Activated T-cell treated with anti-CD3 and anti-CD28 coated beads, Interleukin-2, amount 50 U/mL, for 72 hours (primary cell): ENCODE results near the gene PDCD11. TPM values are rescaled to one million over a fixed set of nuclear protein-coding genes. Genes with fewer than 3 reads are reported as not detected.

Experiments used
- ATAC-seq, 2 donors: fragments of 150-1000 bp; cut with Tn5 transposase; replicated peaks in 1 of 2; 2 replicates each; pipeline ENCODE4 v1.10.0; 2021; ENCODE audit warnings: moderate library complexity in 2 of 2, mild to moderate bottlenecking in 1 of 2
- DNase-seq, 2 donors: peaks; one replicate each; pipeline ENCODE4 v3.0.0; 2021 to 2022; ENCODE audit warnings: mixed read lengths in 1 of 2
- H3K27ac Mint-ChIP-seq: one replicate; pipeline ENCODE4 v1.8.0; 2022; ENCODE audit warnings: mild to moderate bottlenecking, moderate library complexity, mixed read lengths
- H3K27me3 Mint-ChIP-seq: one replicate; pipeline ENCODE4 v1.8.0; 2022; ENCODE audit warnings: low read depth, mixed read lengths
- H3K36me3 Mint-ChIP-seq, 2 donors: one replicate each; pipeline ENCODE4 v1.8.0; 2022; ENCODE audit warnings: mixed read lengths in 2 of 2, mild to moderate bottlenecking in 1 of 2; ENCODE audit not compliant: insufficient read depth in 2 of 2
- H3K4me1 Mint-ChIP-seq: one replicate; pipeline ENCODE4 v1.8.0; 2022; ENCODE audit warnings: low read depth, mixed read lengths
- H3K4me3 Mint-ChIP-seq, 2 donors: one replicate each; pipeline ENCODE4 v1.8.0; 2022; ENCODE audit warnings: mild to moderate bottlenecking in 2 of 2, mixed read lengths in 2 of 2, moderate library complexity in 2 of 2
- H3K9me3 Mint-ChIP-seq, 2 donors: one replicate each; pipeline ENCODE4 v1.8.0; 2022; ENCODE audit warnings: mixed read lengths in 2 of 2
- total RNA-seq, 2 donors: library from RNA; stranded (reverse); gene quantifications; one replicate each; pipeline ENCODE4 v1.2.3, GENCODE V29; 2022

The PDCD11 gene
- total RNA-seq, 2 donors from 2014 or later = 41.2 to 54.0 TPM

GRCh38 chr10:103495321-103495720, 98.9 kb downstream of the PDCD11 start:
- no peaks in the 10 kb centered on the region for H3K36me3 Mint-ChIP-seq
- no peak for ATAC-seq
- peak overlapping the region; percentile 25 to 72 for H3K4me3 Mint-ChIP-seq
- no peak overlapping the region for H3K27ac Mint-ChIP-seq
- no peak for DNase-seq
- H3K9me3 Mint-ChIP-seq = no peaks in the 10 kb centered on the region
- H3K4me1 Mint-ChIP-seq = peaks cover 40% of the 10 kb centered on the region
- peaks cover 74% of the 10 kb centered on the region for H3K27me3 Mint-ChIP-seq

Other genes with a start within 250 kb of the PDCD11 start
- 100 to 1,000 TPM in 1 of 2 donors, 10 to 100 TPM in 1; 99.6 to 102 TPM for gene NT5C2, start 203.4 kb upstream of the PDCD11 start, total RNA-seq
- gene RPEL1, start 150.7 kb upstream of the PDCD11 start, total RNA-seq = under 1 TPM in 1 of 2 donors, not detected in 1; 0.12 TPM
- gene INA, start 119.5 kb upstream of the PDCD11 start, total RNA-seq = under 1 TPM; 0.23 to 0.46 TPM
- 10 to 100 TPM; 14.5 to 15.2 TPM for gene PCGF6, start 45.5 kb upstream of the PDCD11 start, total RNA-seq
- gene TAF5, start 28.6 kb upstream of the PDCD11 start, total RNA-seq = 1 to 10 TPM; 8.6 to 9.5 TPM
- gene ATP5MK, start 151 bp upstream of the PDCD11 start, total RNA-seq = 100 to 1,000 TPM; 245 to 260 TPM
- gene CALHM2, start 55.7 kb downstream of the PDCD11 start, total RNA-seq = 10 to 100 TPM; 11.6 to 18.8 TPM
- gene CALHM1, start 62.3 kb downstream of the PDCD11 start, total RNA-seq = not detected
- not detected for gene CALHM3, start 82.6 kb downstream of the PDCD11 start, total RNA-seq
- 1 to 10 TPM; 2.5 to 3.5 TPM for gene NEURL1, start 97.1 kb downstream of the PDCD11 start, total RNA-seq